ENCODE results near the gene CNN1.

Gene CNN1

DNA sequence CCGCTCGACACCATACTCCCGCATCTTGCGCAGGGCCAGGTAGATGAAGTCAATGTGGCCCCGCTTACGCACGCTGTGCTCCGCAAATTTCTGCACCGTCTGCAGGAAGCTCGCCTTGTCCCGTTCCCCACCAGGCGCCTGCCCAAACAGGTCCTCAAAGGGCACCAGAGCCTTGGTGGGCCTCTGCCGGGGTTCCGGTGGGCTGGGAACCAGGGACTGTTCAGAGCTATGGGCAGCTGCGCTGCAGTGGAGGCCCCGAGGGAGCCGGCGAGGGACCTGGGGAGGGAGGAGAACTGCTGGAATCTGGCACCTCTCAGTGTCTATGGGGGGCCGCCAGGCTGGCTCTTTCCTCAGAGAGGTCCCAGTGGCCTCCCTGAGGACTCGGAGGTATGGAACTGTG, 24.7 kb upstream of the CNN1 start:
- H3K9me3 Mint-ChIP-seq, result no peaks in the 10 kb centered on the region
- H3K4me3 Mint-ChIP-seq, result no peak overlapping the region
- TF ChIP-seq, protein P1, sequence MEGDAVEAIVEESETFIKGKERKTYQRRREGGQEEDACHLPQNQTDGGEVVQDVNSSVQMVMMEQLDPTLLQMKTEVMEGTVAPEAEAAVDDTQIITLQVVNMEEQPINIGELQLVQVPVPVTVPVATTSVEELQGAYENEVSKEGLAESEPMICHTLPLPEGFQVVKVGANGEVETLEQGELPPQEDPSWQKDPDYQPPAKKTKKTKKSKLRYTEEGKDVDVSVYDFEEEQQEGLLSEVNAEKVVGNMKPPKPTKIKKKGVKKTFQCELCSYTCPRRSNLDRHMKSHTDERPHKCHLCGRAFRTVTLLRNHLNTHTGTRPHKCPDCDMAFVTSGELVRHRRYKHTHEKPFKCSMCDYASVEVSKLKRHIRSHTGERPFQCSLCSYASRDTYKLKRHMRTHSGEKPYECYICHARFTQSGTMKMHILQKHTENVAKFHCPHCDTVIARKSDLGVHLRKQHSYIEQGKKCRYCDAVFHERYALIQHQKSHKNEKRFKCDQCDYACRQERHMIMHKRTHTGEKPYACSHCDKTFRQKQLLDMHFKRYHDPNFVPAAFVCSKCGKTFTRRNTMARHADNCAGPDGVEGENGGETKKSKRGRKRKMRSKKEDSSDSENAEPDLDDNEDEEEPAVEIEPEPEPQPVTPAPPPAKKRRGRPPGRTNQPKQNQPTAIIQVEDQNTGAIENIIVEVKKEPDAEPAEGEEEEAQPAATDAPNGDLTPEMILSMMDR (IDR thresholded peaks at IDR 0.05; ENCODE audit: unreplicated experiment in 3 of 3), result no peak

DNA sequence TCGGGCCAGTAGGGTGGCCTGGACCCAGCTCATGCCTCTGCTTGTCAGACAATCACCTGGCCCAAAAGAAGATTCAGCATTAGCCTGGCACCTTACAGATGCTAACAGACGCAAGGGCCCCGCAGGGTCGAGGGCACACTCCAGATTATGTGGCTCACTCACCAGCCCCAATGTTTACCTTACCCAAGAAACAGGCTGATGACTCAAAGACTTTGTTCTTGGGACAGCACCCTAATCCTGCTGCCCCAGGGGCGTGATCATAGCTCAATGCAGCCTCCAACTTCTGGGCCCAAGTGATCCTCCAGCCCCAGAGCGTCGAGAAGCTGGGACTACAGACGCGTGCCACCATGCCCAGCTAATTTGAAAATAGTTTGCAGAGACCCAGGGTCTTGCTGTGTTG, 19.5 kb upstream of the CNN1 start:
- TF ChIP-seq, protein P1 (IDR thresholded peaks at IDR 0.05; ENCODE audit: unreplicated experiment in 3 of 3), result no peak
- Mint-ChIP-seq H3K27ac (no peak overlapping the region), H3K4me3 (no peak overlapping the region), H3K36me3 (ENCODE audit: low read depth) (peaks cover 21% of the 10 kb centered on the region), H3K4me1 (no peaks in the 10 kb centered on the region), H3K9me3 (no peaks in the 10 kb centered on the region), H3K27me3 (ENCODE audit: low read depth) (no peaks in the 10 kb centered on the region)

More for the DNA sequence above, 24.7 kb upstream of the CNN1 start:
- H3K4me1 Mint-ChIP-seq, result no peaks in the 10 kb centered on the region
- peaks cover 21% of the 10 kb centered on the region for H3K36me3 Mint-ChIP-seq (ENCODE audit: low read depth)
- H3K27ac Mint-ChIP-seq, result no peak overlapping the region
- H3K27me3 Mint-ChIP-seq (ENCODE audit: low read depth), result no peaks in the 10 kb centered on the region

DNA sequence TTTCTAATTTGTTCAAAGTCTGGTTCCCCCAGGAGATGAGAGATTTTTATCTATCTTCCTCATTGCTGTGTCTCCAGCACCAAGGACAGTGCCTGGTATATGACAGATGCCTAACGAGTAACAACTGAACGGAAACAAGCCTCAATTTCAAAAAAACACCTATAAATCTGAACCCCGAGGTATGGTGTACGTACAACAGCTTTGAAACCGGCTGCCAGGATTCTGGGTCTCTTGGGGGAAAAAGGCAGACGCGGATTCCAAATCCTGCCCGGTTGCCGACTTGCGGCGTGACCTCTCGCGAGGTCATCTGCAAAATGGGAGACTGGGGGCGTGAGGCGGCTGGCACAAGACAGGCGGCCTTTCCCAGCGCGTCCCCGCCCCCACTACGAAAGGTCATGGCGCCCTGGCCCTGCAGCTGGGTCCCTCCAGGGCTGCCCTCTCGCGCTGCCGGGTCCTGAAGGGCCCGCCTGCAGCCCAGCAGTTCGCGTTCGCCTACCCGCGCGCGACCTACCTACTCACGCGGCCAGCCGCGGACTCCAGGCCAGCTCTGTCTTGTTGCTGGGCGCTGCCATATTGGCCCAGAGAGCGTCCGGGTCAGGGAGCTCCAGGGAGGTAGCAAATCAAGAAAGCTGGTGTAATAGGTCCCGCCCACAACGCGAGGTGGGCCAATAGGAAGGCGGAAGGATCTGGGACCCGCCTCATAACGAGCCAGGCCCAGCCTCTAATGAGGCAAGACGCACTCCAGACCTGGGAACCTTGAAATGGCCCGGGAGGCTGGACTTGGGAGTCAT, 9.9 kb upstream of the CNN1 start, which contains the start of gene ECSIT:
ECSIT (minus strand) TSS at position 584 of the 791 bp plus-strand sequence. CDS start 9,964 bp downstream, outside the sequence.
- TF ChIP-seq, protein P1 (IDR thresholded peaks at IDR 0.05; ENCODE audit: unreplicated experiment in 3 of 3), result no peak
- H3K4me1 Mint-ChIP-seq, result peaks cover 15% of the 10 kb centered on the region

DNA sequence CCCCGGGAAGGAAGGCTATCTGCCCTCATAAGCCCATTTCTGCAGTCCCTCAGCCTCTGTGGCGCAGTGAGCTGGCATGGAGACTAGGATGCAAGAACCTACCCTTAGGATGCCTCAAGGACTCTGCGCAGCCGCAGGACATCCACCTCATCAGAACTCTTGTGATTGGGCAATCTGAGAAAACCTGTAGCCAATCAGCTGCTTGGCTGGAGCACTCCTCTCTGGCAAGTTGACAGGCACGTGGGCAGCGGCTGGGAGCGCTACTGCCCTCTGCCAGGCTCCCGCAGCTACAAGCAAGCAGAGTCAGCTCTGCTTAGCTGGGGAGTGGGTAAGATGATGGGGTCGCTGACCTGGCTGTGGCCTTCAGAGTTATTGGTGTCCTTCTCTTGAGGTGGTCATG, 8.2 kb upstream of the CNN1 start:
- Mint-ChIP-seq H3K27ac (peak overlapping the region in 1 of 3 experiments; percentile 31), H3K27me3 (ENCODE audit: low read depth) (peaks cover 15% of the 10 kb centered on the region), H3K4me1 (peaks cover 16% of the 10 kb centered on the region), H3K36me3 (ENCODE audit: low read depth) (no peaks in the 10 kb centered on the region), H3K9me3 (no peaks in the 10 kb centered on the region), H3K4me3 (peak overlapping the region; percentile 19 to 61 (median 61))
- TF ChIP-seq, protein P1 (IDR thresholded peaks at IDR 0.05; ENCODE audit: unreplicated experiment in 3 of 3), result peak in 1 of 3 experiments; percentile 10

More for the DNA sequence above, 9.9 kb upstream of the CNN1 start, which contains the start of gene ECSIT:
- Mint-ChIP-seq H3K4me3 (peak within 1 kb of the TSS; percentile 97 to 99 (median 97)), H3K27ac (peak within 1 kb of the TSS; percentile 78 to 95 (median 89)), H3K9me3 (no peaks in the 10 kb centered on the region), H3K27me3 (ENCODE audit: low read depth) (peaks cover 8% of the 10 kb centered on the region), H3K36me3 (ENCODE audit: low read depth) (no peaks in the 10 kb centered on the region)

DNA sequence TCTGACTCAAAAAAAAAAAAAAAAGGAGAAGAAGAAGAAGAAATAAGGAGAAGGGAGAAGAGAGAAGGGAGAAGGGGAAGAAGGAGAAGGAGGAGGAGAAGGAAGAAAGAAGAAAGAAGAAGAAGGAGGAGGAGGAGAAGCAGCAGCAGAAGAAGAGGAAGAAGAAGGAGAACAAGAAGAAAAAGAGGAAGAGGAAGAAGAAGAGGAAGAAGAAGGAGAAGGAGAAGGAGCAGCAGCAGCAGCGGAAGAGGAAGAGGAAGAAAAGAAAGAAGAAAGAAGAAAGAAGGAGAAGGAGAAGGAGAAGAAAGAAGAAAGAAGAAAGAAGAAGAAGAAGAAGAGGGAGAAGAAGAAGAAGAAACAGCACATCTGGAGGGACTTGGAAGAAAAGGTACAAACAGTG, 4.1 kb upstream of the CNN1 start:
- H3K9me3 Mint-ChIP-seq, result no peaks in the 10 kb centered on the region
- peak overlapping the region in 1 of 3 experiments; percentile 60 for H3K27ac Mint-ChIP-seq
- peaks cover 26% of the 10 kb centered on the region for H3K27me3 Mint-ChIP-seq (ENCODE audit: low read depth)
- peak overlapping the region in 2 of 3 experiments; percentile 34 to 46 for H3K4me3 Mint-ChIP-seq
- H3K4me1 Mint-ChIP-seq, result peaks cover 18% of the 10 kb centered on the region
- TF ChIP-seq, protein P1 (IDR thresholded peaks at IDR 0.05; ENCODE audit: unreplicated experiment in 3 of 3), result no peak
- H3K36me3 Mint-ChIP-seq (ENCODE audit: low read depth), result no peaks in the 10 kb centered on the region
